H9 (cell line): Measurements from ENCODE around the gene SMAP1. TPM values are rescaled to one million over a fixed set of nuclear protein-coding genes. Genes with fewer than 3 reads are reported as not detected.

Source experiments
- DNase-seq: peaks from one replicate; pipeline ENCODE4 v3.0.0-alpha.2; 2017
- H2AFZ ChIP-seq: one replicate; pipeline ENCODE4 v1.6.1; 2013; ENCODE audit warnings: mild to moderate bottlenecking, low read length, control low read depth, moderate library complexity
- H2AK5ac ChIP-seq: 2 replicates; pipeline ENCODE4 v1.6.1; 2013; ENCODE audit warnings: low read length, control low read depth, mixed read lengths; ENCODE audit not compliant: insufficient read length
- H2BK120ac ChIP-seq: one replicate; pipeline ENCODE4 v1.6.1; 2013; ENCODE audit warnings: low read depth, mild to moderate bottlenecking, low read length, control low read depth, inconsistent platforms; ENCODE audit not compliant: poor library complexity, severe bottlenecking
- H2BK12ac ChIP-seq: 2 replicates; pipeline ENCODE4 v1.6.1; 2013; ENCODE audit warnings: low read length, control low read depth, mixed read lengths, low read depth; ENCODE audit not compliant: insufficient read length
- H2BK15ac ChIP-seq: 2 replicates; pipeline ENCODE4 v1.6.1; 2013; ENCODE audit warnings: low read depth, low read length, control low read depth
- H2BK20ac ChIP-seq: one replicate; pipeline ENCODE4 v1.6.1; 2013; ENCODE audit warnings: low read depth, mild to moderate bottlenecking, low read length, control low read depth, inconsistent platforms; ENCODE audit not compliant: poor library complexity, severe bottlenecking
- H2BK5ac ChIP-seq: 2 replicates; pipeline ENCODE4 v1.6.1; 2013; ENCODE audit warnings: low read length, control low read depth, mixed read lengths; ENCODE audit not compliant: insufficient read length
- H3K14ac ChIP-seq: 2 replicates; pipeline ENCODE4 v1.6.1; 2013; ENCODE audit warnings: low read length, control low read depth; ENCODE audit not compliant: insufficient read depth
- H3K18ac ChIP-seq: 2 replicates; pipeline ENCODE4 v1.6.1; 2013; ENCODE audit warnings: low read depth, mild to moderate bottlenecking, mixed read lengths, low read length, control low read depth; ENCODE audit not compliant: insufficient read length
- H3K23ac ChIP-seq: 2 replicates; pipeline ENCODE4 v1.6.1; 2013; ENCODE audit warnings: low read length, control low read depth, mixed read lengths, low read depth; ENCODE audit not compliant: insufficient read length
- H3K23me2 ChIP-seq: 2 replicates; pipeline ENCODE4 v1.6.1; 2013; ENCODE audit warnings: low read depth, mild to moderate bottlenecking, mixed read lengths, low read length, control low read depth; ENCODE audit not compliant: insufficient read length, poor library complexity, severe bottlenecking
- H3K27ac ChIP-seq: 2 replicates; pipeline ENCODE4 v1.5.1; 2013; ENCODE audit warnings: low read length, control low read depth, mixed read lengths, low read depth; ENCODE audit not compliant: insufficient read length
- H3K27me3 ChIP-seq: 2 replicates; pipeline ENCODE4 v1.6.1; 2013; ENCODE audit warnings: low read length, control low read depth, inconsistent platforms; ENCODE audit not compliant: insufficient read depth
- H3K4ac ChIP-seq: 2 replicates; pipeline ENCODE4 v1.6.1; 2013; ENCODE audit warnings: low read depth, mild to moderate bottlenecking, control low read depth, inconsistent platforms, low read length, moderate library complexity
- H3K4me1 ChIP-seq: 2 replicates; pipeline ENCODE4 v1.6.1; 2013; ENCODE audit warnings: low read length, control low read depth, inconsistent platforms; ENCODE audit not compliant: insufficient read depth
- H3K4me2 ChIP-seq: 2 replicates; pipeline ENCODE4 v1.6.1; 2013; ENCODE audit warnings: low read length, control low read depth, mixed read lengths; ENCODE audit not compliant: insufficient read length, insufficient read depth
- H3K56ac ChIP-seq: 2 replicates; pipeline ENCODE4 v1.6.1; 2013; ENCODE audit warnings: low read depth, mild to moderate bottlenecking, mixed read lengths, low read length, control low read depth; ENCODE audit not compliant: insufficient read length
- H3K79me1 ChIP-seq: 2 replicates; pipeline ENCODE4 v1.6.1; 2013; ENCODE audit warnings: low read depth, mild to moderate bottlenecking, moderate library complexity, low read length, control low read depth, inconsistent platforms; ENCODE audit not compliant: insufficient read depth, poor library complexity, severe bottlenecking
- H3K79me2 ChIP-seq: 2 replicates; pipeline ENCODE4 v1.6.1; 2013; ENCODE audit warnings: low read length, control low read depth, inconsistent platforms; ENCODE audit not compliant: insufficient read depth
- H3K9ac ChIP-seq: 2 replicates; pipeline ENCODE4 v1.6.1; 2013; ENCODE audit warnings: low read length, control low read depth, mixed read lengths; ENCODE audit not compliant: insufficient read length; ENCODE audit errors: extremely low read depth
- H3K9me3 ChIP-seq: one replicate; pipeline ENCODE4 v1.6.1; 2013; ENCODE audit warnings: low read depth, low read length, inconsistent platforms; ENCODE audit not compliant: control insufficient read depth
- H3T11ph ChIP-seq: one replicate; pipeline ENCODE4 v1.6.1; 2013; ENCODE audit warnings: mild to moderate bottlenecking, low read length, control low read depth, inconsistent platforms
- H4K20me1 ChIP-seq: one replicate; pipeline ENCODE4 v1.6.1; 2013; ENCODE audit not compliant: control insufficient read depth, insufficient read length, insufficient read depth
- H4K5ac ChIP-seq: 2 replicates; pipeline ENCODE4 v1.6.1; 2013; ENCODE audit warnings: low read depth, mild to moderate bottlenecking, mixed read lengths, low read length, control low read depth; ENCODE audit not compliant: insufficient read length
- H4K8ac ChIP-seq: replicated peaks from 2 replicates; pipeline ENCODE4 v1.6.1; 2013; ENCODE audit warnings: low read length, control low read depth, mixed read lengths, low read depth; ENCODE audit not compliant: insufficient read length
- H4K91ac ChIP-seq: 2 replicates; pipeline ENCODE4 v1.6.1; 2013; ENCODE audit warnings: low read depth, mild to moderate bottlenecking, moderate library complexity, mixed read lengths, low read length, control low read depth; ENCODE audit not compliant: insufficient read length
- H3K27ac Mint-ChIP-seq, 3 experiments: 2 replicates in 2 of 3; 3 replicates in 1 of 3; pipeline ENCODE4 v1.8.0; 2020 to 2021; ENCODE audit warnings: mixed read lengths in 3 of 3, mild to moderate bottlenecking in 1 of 3, moderate library complexity in 1 of 3
- H3K27me3 Mint-ChIP-seq: 2 replicates; pipeline ENCODE4 v1.8.0; 2021; ENCODE audit warnings: low read depth, mild to moderate bottlenecking, moderate library complexity, mixed read lengths
- H3K36me3 Mint-ChIP-seq, 3 experiments: 2 replicates in 2 of 3; 3 replicates in 1 of 3; pipeline ENCODE4 v1.8.0; 2020 to 2021; ENCODE audit warnings: low read depth in 3 of 3, mixed read lengths in 3 of 3; ENCODE audit not compliant: insufficient read depth in 1 of 3
- H3K4me1 Mint-ChIP-seq, 2 experiments: 2 replicates each; pipeline ENCODE4 v1.8.0; 2020; ENCODE audit warnings: mixed read lengths in 2 of 2
- H3K4me3 Mint-ChIP-seq, 2 experiments: 2 replicates in 1 of 2; 3 replicates in 1 of 2; pipeline ENCODE4 v1.8.0; 2020 to 2021; ENCODE audit warnings: mild to moderate bottlenecking in 2 of 2, mixed read lengths in 2 of 2, moderate library complexity in 1 of 2
- H3K9me3 Mint-ChIP-seq, 2 experiments: 2 replicates in 1 of 2; 3 replicates in 1 of 2; pipeline ENCODE4 v1.8.0; 2020; ENCODE audit warnings: mild to moderate bottlenecking in 2 of 2, mixed read lengths in 2 of 2, moderate library complexity in 1 of 2
- CTCF ChIP-seq: fragments of 200-600 bp; sonication (generic); conservative IDR thresholded peaks from 3 replicates; pipeline ENCODE4 v1.8.0; 2021; ENCODE audit warnings: antibody characterized with exemption, mild to moderate bottlenecking
- total RNA-seq: library from RNA; stranded (reverse); gene quantifications from 2 replicates; pipeline ENCODE4 v1.2.1, GENCODE V29; 2021

SMAP1 gene
- total RNA-seq, 1 experiment from 2014 or later, result 29.3 TPM

GRCh38 chr6:70714716-70715257, 47.1 kb downstream of the SMAP1 start:
- Histone ChIP-seq H2BK15ac (no peak overlapping the region), H3K23ac (no peak overlapping the region), H2AFZ (no peak overlapping the region), H3K79me2 (no peaks in the 10 kb centered on the region; the same call in 1 of the 2 replicates), H2BK120ac (no peak overlapping the region), H3T11ph (no peak overlapping the region), H2BK12ac (no peak overlapping the region), H3K27me3 (no peaks in the 10 kb centered on the region), H2BK5ac (no peak overlapping the region), H3K4me1 (no peaks in the 10 kb centered on the region), H4K20me1 (no peaks in the 10 kb centered on the region), H4K91ac (no peak overlapping the region), H3K56ac (no peak overlapping the region), H2BK20ac (no peak overlapping the region), H3K27ac (no peak overlapping the region), H3K4ac (no peak overlapping the region), H3K18ac (no peak overlapping the region), H4K8ac (no peak overlapping the region), H3K9me3 (no peaks in the 10 kb centered on the region), H3K4me2 (no peak overlapping the region), H3K23me2 (no peaks in the 10 kb centered on the region), H2AK5ac (no peak overlapping the region), H3K14ac (no peak overlapping the region), H3K79me1 (peaks cover 7% of the 10 kb centered on the region), H4K5ac (no peak overlapping the region), H3K9ac (no peak overlapping the region)
- DNase-seq, result no peak
- no peaks in the 10 kb centered on the region; a peak in 1 of 4 replicates for H3K4me1 Mint-ChIP-seq
- TF ChIP-seq CTCF, result no peak
- no peaks in the 10 kb centered on the region; the same call in 1 of the 2 replicates for H3K27me3 Mint-ChIP-seq
- no peak overlapping the region for H3K27ac Mint-ChIP-seq
- H3K4me3 Mint-ChIP-seq, result no peak overlapping the region
- H3K9me3 Mint-ChIP-seq, result peaks cover 20 to 26% of the 10 kb centered on the region in 2 experiments
- H3K36me3 Mint-ChIP-seq, result peaks cover 9 to 42% (median 18%) of the 10 kb centered on the region in 3 experiments
